GM19372 (cell line): Measurements from ENCODE around the gene PKD1.

ENCODE experiments used
- ATAC-seq: cut with Tn5 transposase; IDR thresholded peaks from one replicate; pipeline ENCODE4 v1.9.1; 2021; ENCODE audit warnings: mild to moderate bottlenecking, low read depth, moderate library complexity; ENCODE audit not compliant: unreplicated experiment

PKD1 gene

DNA sequence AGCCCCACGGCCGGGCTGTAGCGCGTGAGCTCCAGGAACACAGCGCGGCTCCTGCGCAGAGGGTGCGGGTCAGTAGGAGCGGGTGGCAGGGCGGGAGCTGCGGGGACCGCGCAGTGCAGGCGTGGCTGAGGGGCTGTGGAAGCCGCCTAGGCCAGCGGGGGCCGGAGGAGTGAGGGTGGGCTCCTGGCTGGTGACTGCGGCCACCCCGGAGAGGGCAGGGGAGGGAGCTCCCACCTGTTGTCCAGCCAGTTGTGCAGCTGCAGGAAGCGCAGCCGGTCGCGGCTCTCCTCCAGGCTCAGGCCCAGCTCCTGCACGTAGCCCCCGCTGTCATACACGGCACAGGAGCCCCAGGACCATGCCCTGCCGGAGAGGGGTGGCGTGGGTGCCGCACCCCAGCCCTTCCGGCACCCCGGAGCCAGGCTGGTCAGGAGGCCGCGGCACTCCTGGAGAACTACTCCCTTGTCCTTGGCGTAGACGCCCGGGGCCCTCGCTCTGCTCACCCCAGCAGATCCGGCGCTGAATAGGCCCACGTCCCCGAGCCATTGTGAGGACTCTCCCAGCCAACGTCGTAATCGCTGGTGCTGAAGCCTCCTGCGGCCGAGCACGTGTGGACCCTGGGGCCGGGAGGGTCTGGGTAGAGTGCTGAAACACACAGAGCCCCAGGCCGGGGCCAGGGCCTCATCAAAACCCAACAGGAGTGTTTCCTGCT, 44.0 kb downstream of the PKD1 start:
- no peak for ATAC-seq

DNA sequence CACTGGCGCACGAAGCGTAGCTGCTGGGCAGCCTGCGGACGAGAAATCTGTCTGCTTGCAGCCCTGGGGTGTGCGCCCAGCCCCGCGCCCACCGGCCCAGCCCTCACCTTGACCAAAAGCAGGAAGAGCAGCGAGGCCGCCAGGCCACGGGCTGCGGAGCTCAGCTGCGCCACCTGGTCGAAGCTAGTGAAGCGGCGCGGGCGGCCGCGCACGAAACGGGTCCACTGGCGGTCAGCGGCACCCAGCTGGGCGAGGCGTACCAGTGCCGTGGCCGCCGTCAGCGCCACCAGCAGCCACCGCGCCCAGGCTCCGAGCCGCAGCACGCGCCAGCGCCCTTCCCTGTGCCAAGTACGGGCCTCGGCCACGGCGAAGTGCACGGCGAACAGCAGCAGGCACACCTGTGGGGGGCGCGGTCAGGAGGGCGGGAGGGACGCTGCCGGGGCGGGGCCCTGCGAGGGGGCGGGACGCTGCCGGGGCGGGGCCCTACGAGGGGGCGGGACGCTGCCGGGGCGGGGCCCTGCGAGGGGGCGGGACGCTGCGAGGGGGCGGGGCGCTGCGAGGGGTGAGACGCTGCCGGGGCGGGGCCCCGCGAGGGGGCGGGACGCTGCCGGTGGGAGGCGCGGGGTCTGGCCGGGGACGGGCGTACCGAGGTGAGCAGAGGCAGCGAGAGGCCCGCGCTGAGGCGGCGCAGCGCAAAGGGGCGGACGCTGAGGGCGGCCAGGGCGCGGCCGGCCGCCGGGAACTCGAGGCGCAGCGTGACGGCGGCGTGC, 44.7 kb downstream of the PKD1 start:
- ATAC-seq = no peak

DNA sequence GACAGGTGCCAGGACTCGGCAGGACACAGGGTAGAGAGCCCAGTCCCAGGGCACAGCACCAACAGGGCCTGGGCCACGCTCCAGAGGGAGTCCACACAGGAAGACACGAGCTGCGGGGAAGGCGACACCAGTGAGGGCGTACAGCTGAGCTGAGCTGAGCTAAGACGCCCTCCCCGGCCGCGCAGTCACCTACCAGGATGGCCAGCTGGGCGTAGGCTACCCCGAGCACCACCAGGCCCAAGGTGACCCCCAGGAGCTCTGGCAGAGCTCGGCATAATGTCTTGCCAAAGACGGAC, 45.3 kb downstream of the PKD1 start:
- ATAC-seq = no peak

DNA sequence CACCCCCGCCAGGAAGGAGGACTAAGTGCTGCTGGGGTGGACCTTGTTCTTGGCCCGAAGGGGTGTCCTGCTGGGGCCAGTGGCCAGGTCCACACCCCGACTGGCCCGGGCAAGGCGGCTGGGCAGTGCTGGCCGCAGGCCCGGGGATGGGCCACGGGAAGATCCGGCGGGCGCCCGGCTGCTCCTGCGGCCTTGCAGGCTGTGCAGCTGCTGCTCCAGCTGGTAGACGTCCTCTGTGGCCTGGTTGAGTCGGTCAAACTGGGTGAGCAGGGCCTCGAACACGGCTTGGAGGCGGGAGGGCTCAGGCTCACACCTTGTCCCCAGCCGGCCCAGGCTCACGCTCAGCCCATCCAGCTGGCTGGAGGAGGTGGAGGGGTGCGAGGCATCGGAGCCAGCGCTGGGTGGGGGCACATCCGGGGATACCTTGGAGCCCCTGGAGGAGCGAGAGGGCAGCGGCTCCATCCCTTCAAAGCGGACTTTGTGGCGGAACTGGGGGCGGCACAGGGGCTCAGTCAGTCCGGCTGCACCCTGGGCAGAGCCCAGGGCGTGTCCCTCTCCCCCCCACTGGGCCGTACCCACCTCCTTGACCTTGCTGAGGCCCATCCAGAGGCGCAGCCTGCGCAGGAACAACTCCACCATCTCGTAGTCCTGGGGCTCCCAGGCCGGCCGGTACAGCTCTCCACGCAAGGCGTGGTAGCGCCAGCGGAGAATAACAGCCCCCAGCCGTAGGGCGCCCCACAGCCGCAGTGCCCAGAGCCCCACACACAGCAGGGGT, 45.8 kb downstream of the PKD1 start:
- ATAC-seq = no peak

DNA sequence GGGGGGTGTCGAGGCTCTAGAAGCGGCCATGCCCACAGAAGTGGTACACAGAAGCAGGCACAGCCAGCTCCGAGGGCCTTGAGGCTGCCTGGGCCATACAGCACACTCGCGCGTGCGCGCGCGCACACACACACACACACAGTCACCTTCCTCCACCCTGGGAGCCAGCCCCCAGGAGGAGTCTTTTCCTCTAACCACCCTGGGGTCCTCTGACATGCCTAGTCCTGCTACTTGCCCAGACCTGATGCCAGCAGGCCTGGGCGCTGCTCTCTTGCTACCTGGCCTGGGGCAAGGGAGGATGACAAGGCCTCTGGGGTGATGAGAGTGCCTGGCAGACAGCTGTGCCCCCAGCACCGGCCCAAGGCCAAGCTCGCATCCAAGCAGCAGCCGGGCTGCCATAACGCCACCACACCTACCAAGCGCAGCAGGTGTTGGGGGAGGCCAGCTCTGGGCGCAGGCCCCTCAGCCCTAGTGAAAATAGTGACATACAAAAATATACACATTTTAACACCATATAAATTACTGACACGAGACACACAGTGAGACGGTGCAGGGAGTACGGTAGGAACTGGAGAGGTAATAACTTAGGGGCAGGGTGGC, 46.8 kb downstream of the PKD1 start:
- no peak for ATAC-seq

DNA sequence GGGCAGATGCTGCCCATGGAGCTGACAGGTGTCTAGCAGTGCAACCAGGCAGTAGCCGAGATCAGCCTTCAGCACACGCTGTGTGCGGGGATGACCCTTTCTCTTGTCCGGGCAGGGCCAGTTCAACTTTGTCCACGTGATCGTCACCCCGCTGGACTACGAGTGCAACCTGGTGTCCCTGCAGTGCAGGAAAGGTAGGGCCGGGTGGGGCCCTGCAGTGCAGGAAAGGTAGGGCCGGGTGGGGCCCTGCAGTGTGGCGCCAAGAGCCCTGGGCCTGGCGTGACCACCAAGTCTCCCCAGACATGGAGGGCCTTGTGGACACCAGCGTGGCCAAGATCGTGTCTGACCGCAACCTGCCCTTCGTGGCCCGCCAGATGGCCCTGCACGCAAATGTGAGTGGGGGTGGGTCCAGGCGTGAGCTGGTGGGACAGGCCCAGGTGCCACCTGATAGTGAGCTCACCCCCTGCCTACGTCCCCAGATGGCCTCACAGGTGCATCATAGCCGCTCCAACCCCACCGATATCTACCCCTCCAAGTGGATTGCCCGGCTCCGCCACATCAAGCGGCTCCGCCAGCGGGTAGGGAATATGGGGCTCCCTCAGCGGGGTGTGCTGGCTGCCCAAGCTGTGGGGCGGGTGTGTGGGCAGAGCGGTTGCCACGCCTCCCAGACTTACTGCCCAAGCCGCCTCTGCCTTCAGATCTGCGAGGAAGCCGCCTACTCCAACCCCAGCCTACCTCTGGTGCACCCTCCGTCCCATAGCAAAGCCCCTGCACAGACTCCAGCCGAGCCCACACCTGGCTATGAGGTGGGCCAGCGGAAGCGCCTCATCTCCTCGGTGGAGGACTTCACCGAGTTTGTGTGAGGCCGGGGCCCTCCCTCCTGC, 47.7 kb downstream of the PKD1 start:
- no peak for ATAC-seq

DNA sequence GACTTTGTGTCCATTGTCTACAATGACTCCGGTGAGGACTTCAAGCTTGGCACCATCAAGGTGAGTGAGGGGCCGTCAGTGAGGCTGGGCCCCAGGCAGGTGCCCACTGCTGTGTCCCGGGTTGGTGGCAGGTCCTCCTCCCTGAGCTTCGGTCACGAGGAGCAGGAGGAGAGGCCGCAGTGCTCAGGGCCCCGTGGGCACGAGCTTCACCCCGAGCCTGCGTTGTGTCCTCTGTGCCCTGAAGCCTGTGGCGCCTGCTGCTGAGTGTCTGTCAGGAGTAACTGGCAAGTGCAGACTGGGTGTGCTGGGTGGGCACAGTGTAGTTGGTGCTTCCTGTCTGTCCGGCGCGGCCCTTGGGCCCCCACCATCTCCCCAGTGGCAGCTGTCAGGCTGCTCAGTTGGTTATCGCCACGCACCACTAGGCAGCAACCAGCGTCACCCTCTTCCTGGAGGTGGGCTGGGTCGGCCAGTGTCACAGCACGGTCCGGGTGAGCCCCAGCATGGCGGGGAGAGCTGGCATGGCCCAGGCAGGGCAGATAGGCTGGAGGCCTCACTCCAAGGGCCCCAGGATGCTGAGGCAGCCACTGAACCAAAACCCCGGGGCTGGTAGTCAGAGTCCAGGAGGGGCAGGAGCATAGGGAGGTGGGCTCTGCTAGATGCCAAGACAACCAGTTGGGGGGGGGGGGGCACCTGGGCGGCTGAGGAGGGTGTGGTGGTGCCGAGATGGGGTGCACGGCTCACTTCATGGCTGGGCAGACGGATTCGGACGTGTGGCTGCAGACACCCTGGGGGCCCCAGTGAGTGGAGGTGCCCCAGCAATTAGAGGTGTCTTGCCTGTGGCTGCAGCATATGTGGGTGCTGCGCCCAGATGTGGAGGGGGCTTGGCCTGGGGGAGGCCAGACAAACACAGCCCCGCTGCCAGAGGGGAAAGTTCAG, 48.6 kb downstream of the PKD1 start:
- no peak for ATAC-seq

DNA sequence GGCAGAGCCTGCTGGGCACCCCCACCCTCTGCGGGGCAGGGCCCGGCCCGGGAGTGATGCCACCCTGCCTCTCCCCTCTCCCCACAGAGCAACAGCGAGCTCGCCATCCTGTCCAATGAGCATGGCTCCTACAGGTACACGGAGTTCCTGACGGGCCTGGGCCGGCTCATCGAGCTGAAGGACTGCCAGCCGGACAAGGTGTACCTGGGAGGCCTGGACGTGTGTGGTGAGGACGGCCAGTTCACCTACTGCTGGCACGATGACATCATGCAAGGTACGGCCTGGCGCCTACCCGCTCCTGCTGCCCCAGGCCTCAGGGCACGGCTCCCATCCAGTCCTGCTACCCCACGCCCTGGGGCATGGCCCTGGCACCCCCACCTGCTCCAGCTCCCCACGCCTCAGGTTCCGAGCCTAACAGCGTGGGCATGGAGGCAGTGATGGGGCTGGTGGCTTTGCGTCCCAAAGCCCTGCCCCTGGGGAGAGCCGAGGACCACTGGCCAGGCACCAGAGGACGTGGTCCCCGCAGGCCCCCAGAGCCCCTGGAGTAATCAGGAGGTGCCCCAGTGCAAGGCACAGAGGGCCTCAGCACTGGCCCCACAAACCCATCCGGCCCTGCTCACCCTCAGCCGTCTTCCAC, 49.5 kb downstream of the PKD1 start:
- no peak for ATAC-seq

DNA sequence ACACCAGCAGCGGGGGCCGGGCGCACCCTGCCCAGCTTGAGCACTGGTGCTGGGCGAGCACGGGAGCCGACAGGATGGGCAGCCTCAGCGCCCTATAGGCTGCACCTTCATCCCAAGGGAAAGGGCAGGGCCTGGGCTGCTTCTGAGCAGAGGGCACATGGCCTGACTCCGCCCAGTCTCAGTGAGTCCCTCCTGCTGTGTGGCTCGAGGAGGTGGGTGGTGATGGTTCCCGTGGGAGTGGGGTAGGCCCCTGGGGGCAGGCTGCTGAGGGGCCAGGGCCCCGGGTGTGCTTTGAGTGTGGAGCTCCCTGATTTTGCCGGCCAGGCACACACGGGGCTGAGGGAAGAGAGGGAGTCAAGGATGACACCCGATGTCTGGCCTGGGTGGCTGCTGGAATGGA, 50.0 kb downstream of the PKD1 start:
- no peak for ATAC-seq

DNA sequence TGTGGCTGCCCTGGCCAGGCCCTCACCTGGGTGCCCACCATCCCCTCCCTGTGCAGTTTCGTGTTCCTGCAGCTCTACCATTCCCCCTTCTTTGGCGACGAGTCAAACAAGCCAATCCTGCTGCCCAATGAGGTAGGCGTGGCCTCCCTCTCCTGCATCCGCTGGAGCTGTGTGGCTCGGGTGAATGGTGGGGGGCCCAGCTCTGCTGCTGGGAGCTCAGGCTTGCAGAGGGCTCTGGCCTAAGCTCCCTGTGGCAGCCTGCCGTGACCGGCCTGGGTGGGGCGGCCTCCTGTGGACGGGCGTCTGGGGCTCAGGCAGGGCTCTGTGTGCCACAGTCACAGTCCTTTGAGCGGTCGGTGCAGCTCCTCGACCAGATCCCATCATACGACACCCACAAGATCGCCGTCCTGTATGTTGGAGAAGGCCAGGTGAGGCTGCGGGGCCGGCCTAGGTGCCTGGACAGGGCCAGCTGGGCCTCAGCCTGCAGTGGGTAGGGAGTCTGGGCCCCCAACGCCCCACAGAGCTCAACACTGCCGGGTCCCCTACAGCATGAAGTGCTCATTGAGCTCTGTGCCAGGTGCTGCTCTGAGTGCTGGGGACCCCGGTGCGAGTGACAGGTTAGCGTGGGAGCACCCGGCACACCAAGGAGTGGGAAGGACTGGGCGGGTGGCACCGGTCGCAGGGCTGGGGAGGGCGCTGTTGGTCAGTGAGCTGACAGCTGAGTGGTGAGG, 50.6 kb downstream of the PKD1 start:
- no peak for ATAC-seq

DNA sequence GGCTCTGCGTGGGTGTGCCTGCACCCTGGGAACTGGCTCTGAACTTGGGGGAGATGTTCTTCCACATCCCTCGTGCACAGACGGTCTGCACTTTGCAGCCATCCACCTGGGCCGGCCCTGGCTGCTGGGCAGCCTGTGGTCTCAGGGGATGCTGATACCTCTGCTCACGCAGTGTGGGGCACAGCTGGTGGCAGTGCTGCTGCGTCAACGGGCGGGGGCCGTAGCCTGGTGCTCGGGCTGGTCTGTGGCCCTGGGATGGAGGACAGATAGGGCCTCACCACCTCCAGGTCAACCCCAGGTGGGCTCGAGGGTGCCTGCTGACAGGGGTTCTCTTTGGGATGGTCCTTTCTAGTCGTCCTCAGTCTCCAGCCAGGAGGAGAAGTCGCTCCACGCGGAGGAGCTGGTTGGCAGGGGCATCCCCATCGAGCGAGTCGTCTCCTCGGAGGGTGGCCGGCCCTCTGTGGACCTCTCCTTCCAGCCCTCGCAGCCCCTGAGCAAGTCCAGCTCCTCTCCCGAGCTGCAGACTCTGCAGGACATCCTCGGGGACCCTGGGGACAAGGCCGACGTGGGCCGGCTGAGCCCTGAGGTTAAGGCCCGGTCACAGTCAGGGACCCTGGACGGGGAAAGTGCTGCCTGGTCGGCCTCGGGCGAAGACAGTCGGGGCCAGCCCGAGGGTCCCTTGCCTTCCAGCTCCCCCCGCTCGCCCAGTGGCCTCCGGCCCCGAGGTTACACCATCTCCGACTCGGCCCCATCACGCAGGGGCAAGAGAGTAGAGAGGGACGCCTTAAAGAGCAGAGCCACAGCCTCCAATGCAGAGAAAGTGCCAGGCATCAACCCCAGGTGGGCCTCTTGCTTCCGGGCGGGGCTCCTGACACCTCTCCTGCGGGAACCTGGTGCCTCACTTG, 51.6 kb downstream of the PKD1 start:
- ATAC-seq = no peak

DNA sequence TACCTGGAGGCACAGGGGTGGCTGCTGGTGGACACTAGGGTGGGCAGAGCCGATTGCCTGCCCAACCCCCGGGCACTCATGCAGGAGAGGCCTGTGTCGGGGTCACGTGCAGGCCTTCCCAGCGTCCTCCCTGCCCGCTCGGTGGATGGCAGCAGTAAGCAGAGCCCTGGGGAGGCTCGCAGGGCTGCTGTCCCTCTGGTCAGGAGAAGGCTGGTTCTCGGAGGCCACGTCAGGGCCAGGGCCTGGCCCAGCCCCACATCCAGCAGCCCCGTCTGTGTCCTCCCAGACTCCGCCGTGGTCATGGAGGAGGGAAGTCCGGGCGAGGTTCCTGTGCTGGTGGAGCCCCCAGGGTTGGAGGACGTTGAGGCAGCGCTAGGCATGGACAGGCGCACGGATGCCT, 52.3 kb downstream of the PKD1 start:
- no peak for ATAC-seq

DNA sequence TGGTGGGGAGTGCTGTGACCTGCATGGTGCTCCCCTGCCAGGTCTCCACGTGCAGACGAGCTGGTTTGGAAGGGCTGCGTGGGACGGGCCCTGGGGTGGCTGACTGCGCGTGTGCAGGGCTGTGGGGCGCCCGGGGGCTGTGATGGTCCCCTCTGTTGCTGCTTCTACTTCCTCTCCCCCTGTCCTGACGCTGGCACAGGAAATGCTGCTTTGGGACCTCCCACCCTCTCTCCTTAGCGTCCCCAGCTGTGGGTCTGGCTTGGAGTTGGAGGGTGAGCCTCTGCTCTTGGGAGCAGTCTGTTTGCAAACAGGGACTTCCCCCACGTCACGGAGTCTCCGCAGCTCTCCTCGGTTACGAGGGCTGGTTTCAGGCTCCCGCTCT, 52.7 kb downstream of the PKD1 start:
- no peak for ATAC-seq

DNA sequence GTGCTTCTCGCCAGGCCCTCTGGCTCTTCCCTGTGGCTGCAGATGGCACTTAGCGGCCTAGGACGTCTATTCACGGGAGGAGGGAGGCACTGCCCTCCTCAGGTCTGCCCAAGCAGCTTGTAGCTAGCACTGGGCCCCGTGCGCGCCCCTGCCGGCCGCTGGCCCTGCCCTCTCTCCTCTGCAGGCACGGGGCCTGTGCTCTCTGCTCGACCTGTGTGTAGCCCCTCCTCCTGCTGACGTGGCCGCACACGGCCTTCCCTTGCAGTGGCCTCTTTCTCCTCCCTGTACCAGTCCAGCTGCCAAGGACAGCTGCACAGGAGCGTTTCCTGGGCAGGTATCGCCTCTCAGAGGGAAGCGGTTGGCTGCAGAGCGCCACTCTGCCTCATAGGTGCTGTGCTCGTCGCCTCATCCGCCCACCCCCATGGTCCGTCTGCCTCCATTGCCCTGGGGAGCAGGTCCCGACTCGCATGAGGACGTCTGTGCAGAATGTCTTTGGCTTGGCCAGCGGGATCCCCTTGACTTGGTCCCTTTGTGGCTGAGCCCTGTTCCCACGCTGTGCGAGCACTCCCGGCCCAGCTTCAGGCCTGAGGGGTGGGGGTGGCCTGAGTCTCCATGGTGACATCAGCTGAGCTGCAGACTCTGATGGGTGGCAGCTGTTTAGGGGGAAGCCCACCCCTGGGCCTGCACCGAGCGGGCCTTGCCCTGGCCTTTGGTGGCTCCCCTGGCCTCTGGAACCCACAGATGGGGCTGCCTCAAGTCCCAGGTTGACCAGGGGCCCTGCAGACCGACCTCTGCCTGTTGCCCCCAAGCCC, 53.3 kb downstream of the PKD1 start:
- ATAC-seq = no peak

DNA sequence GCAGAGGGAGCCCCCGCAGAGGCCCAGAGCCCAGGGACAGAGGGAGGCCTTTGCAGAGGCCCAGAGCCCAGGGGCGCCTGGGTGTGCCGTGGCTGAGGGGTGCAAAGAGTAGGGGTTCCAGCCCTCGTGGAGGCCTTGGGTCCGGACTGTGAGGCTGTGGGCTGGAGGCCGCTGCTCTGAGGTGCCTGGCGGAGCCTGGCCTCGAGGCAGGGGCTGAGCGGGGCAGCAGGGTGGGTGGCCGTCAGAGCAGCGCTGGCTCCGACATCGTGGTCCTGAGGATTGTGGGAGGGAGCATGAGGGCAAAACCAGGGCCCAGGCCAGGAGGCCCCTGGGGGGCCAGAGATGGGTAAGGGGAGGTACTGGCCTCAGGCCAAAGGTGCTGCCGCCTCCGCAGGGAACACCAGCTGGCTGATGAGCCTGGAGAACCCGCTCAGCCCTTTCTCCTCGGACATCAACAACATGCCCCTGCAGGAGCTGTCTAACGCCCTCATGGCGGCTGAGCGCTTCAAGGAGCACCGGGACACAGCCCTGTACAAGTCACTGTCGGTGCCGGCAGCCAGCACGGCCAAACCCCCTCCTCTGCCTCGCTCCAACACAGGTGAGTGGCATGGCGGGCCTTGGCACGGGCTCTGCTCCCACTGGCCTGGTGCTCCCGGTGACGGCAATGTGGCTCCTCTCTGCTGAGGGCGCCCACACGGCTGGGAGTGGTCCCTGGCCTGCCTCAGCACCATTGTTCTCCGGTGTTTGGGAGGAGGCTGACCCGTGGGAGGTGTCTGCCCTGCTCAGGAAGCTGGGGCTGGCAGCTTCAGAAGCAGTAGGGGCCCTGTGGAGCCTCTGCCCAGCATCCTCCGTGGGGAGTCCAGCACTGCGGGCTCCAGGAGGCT, 54.3 kb downstream of the PKD1 start:
- no peak for ATAC-seq
